IMR-90 (cell line): ENCODE results near the gene SCNM1. TPM values are rescaled to one million over a fixed set of nuclear protein-coding genes. Genes with fewer than 3 reads are reported as not detected.

ENCODE experiments used
- ATAC-seq: fragments of 200-7000 bp; cut with Tn5 transposase; 2 replicates; pipeline ENCODE4 v1.9.1; 2020; ENCODE audit warnings: low read depth, mild to moderate bottlenecking, moderate library complexity
- BruUV-seq: library from RNA; stranded (reverse); fragments of 400-500 nt; replicated peaks from 2 replicates; lab custom pipeline; 2021; lab: Mats Ljungman, UMichigan
- CTCF ChIA-PET: fragments of 300-600 bp; formaldehyde crosslinking; extraction: SDS; loops from one replicate; lab custom pipeline; 2021; ENCODE audit warnings: antibody characterized with exemption; lab: Yijun Ruan, JAX
- POLR2A ChIA-PET: fragments of 300-600 bp; sonication (Branson Sonifier 250); formaldehyde crosslinking; loops from one replicate; lab custom pipeline; 2022; ENCODE audit warnings: antibody characterized with exemption; ENCODE audit not compliant: unreplicated experiment; lab: Charles Lee
- DNase-seq: peaks from one replicate; pipeline ENCODE4 v3.0.0; 2013
- H2AFZ ChIP-seq: replicated peaks from 2 replicates; pipeline ENCODE3; 2013; ENCODE audit warnings: low read length, mild to moderate bottlenecking; ENCODE audit not compliant: poor library complexity
- H2AK5ac ChIP-seq: 2 replicates; pipeline ENCODE4 v1.6.1; 2013; ENCODE audit warnings: low read depth, low read length, inconsistent platforms
- H2AK9ac ChIP-seq: replicated peaks from 2 replicates; pipeline ENCODE3; 2013; ENCODE audit warnings: mild to moderate bottlenecking, low read depth, low read length, moderate library complexity; ENCODE audit not compliant: poor library complexity
- H2BK120ac ChIP-seq: 2 replicates; pipeline ENCODE4 v1.6.1; 2013; ENCODE audit warnings: low read depth, low read length, inconsistent platforms
- H2BK15ac ChIP-seq: 3 replicates; pipeline ENCODE4 v1.6.1; 2013; ENCODE audit warnings: low read depth, low read length, inconsistent platforms
- H2BK20ac ChIP-seq: 2 replicates; pipeline ENCODE4 v1.6.1; 2013; ENCODE audit warnings: low read depth, mild to moderate bottlenecking, inconsistent platforms, low read length, moderate library complexity
- H2BK5ac ChIP-seq: 2 replicates; pipeline ENCODE4 v1.6.1; 2013; ENCODE audit warnings: mild to moderate bottlenecking, low read depth, low read length, inconsistent platforms; ENCODE audit not compliant: poor library complexity, severe bottlenecking
- H3K14ac ChIP-seq: replicated peaks from 2 replicates; pipeline ENCODE4 v1.6.1; 2013; ENCODE audit warnings: low read depth, low read length, inconsistent platforms
- H3K18ac ChIP-seq: 2 replicates; pipeline ENCODE4 v1.6.1; 2013; ENCODE audit warnings: low read depth, low read length, control low read depth
- H3K23ac ChIP-seq: 2 replicates; pipeline ENCODE4 v1.6.1; 2013; ENCODE audit warnings: low read depth, low read length, inconsistent platforms
- H3K27ac ChIP-seq: 2 replicates; pipeline ENCODE4 v1.5.1; 2013; ENCODE audit warnings: mild to moderate bottlenecking, control low read depth, low read length; ENCODE audit not compliant: insufficient read depth
- H3K27me3 ChIP-seq: 2 replicates; pipeline ENCODE4 v1.6.1; 2013; ENCODE audit warnings: low read length; ENCODE audit not compliant: control insufficient read depth, insufficient read depth
- H3K36me3 ChIP-seq: 2 replicates; pipeline ENCODE4 v1.6.1; 2013; ENCODE audit warnings: low read length, mixed read lengths; ENCODE audit not compliant: control insufficient read depth, insufficient read depth
- H3K4ac ChIP-seq: 2 replicates; pipeline ENCODE4 v1.6.1; 2013; ENCODE audit warnings: low read depth, low read length, inconsistent platforms
- H3K4me1 ChIP-seq: 2 replicates; pipeline ENCODE4 v1.6.1; 2013; ENCODE audit warnings: low read length, mixed read lengths; ENCODE audit not compliant: control insufficient read depth, insufficient read depth
- H3K4me2 ChIP-seq: 2 replicates; pipeline ENCODE4 v1.6.1; 2013; ENCODE audit warnings: low read depth, mild to moderate bottlenecking, control low read depth, low read length, moderate library complexity
- H3K4me3 ChIP-seq: 2 replicates; pipeline ENCODE4 v1.5.1; 2013; ENCODE audit warnings: low read depth, mild to moderate bottlenecking, control low read depth, low read length, moderate library complexity; ENCODE audit not compliant: insufficient read depth
- H3K56ac ChIP-seq: 2 replicates; pipeline ENCODE4 v1.6.1; 2013; ENCODE audit warnings: low read length, inconsistent platforms; ENCODE audit not compliant: insufficient read depth; ENCODE audit errors: extremely low read depth
- H3K79me1 ChIP-seq, 2 experiments: 2 replicates each; pipeline ENCODE4 v1.6.1; 2013; ENCODE audit warnings: low read length in 2 of 2, inconsistent platforms in 1 of 2, low read depth in 1 of 2
- H3K9ac ChIP-seq: 2 replicates; pipeline ENCODE4 v1.6.1; 2013; ENCODE audit warnings: low read depth, low read length, control low read depth
- H3K9me1 ChIP-seq: 2 replicates; pipeline ENCODE4 v1.6.1; 2013; ENCODE audit warnings: low read length, inconsistent platforms; ENCODE audit not compliant: insufficient read depth
- H3K9me3 ChIP-seq: 2 replicates; pipeline ENCODE4 v1.6.1; 2013; ENCODE audit warnings: low read length; ENCODE audit not compliant: control insufficient read depth, insufficient read depth
- H4K20me1 ChIP-seq: 2 replicates; pipeline ENCODE4 v1.6.1; 2013; ENCODE audit warnings: low read length, inconsistent platforms; ENCODE audit not compliant: insufficient read depth
- H4K5ac ChIP-seq: 2 replicates; pipeline ENCODE4 v1.6.1; 2013; ENCODE audit warnings: mild to moderate bottlenecking, low read depth, low read length, control low read depth
- H4K8ac ChIP-seq, 2 experiments: 2 replicates each; pipeline ENCODE4 v1.6.1; 2013; ENCODE audit warnings: low read depth in 2 of 2, low read length in 2 of 2, control low read depth in 1 of 2, inconsistent platforms in 1 of 2
- H4K91ac ChIP-seq: 2 replicates; pipeline ENCODE4 v1.6.1; 2013; ENCODE audit warnings: low read depth, low read length, inconsistent platforms; ENCODE audit not compliant: insufficient read depth
- BHLHE40 ChIP-seq: fragments of 150-350 bp; IDR thresholded peaks from 2 replicates; pipeline ENCODE4 v1.6.1; 2016; ENCODE audit warnings: mild to moderate bottlenecking, low read depth, low read length
- CEBPB ChIP-seq: IDR thresholded peaks from 2 replicates; pipeline ENCODE4 v1.6.1; 2012; ENCODE audit warnings: low read depth, low read length, improper control_type of control experiment
- CHD1 ChIP-seq: IDR thresholded peaks from 2 replicates; pipeline ENCODE4 v1.6.1; 2012; ENCODE audit warnings: low read depth, low read length, improper control_type of control experiment
- ELK1 ChIP-seq: fragments of 150-350 bp; IDR thresholded peaks from 2 replicates; pipeline ENCODE4 v1.6.1; 2016; ENCODE audit warnings: low read depth, mild to moderate bottlenecking, low read length, moderate library complexity, borderline replicate concordance
- FOS ChIP-seq: fragments of 150-350 bp; IDR thresholded peaks from 2 replicates; pipeline ENCODE4 v1.6.1; 2016; ENCODE audit warnings: low read depth, low read length
- MAFK ChIP-seq: IDR thresholded peaks from 2 replicates; pipeline ENCODE4 v1.6.1; 2012; ENCODE audit warnings: low read depth, low read length, improper control_type of control experiment
- MAZ ChIP-seq: IDR thresholded peaks from 2 replicates; pipeline ENCODE4 v1.6.1; 2012; ENCODE audit warnings: low read depth, mild to moderate bottlenecking, low read length, improper control_type of control experiment, moderate library complexity, borderline replicate concordance
- MXI1 ChIP-seq: IDR thresholded peaks from 2 replicates; pipeline ENCODE4 v1.6.1; 2012; ENCODE audit warnings: low read depth, mild to moderate bottlenecking, low read length, moderate library complexity, borderline replicate concordance
- NFE2L2 ChIP-seq: fragments of 150-350 bp; IDR thresholded peaks from 2 replicates; pipeline ENCODE4 v1.6.1; 2016; ENCODE audit warnings: low read depth, mild to moderate bottlenecking, low read length
- POLR2A ChIP-seq: IDR thresholded peaks from 2 replicates; pipeline ENCODE4 v1.6.1; 2012; ENCODE audit warnings: mild to moderate bottlenecking, low read depth, low read length
- RAD21 ChIP-seq: IDR thresholded peaks from 2 replicates; pipeline ENCODE4 v1.6.1; 2012; ENCODE audit warnings: low read length, improper control_type of control experiment
- RCOR1 ChIP-seq: IDR thresholded peaks from 2 replicates; pipeline ENCODE4 v1.6.1; 2012; ENCODE audit warnings: mild to moderate bottlenecking, low read length, improper control_type of control experiment; ENCODE audit not compliant: insufficient replicate concordance
- RFX5 ChIP-seq: IDR thresholded peaks from 2 replicates; pipeline ENCODE4 v1.8.0; 2012; ENCODE audit warnings: low read depth, mild to moderate bottlenecking, low read length, moderate library complexity
- SMC3 ChIP-seq: fragments of 150-350 bp; IDR thresholded peaks from 2 replicates; pipeline ENCODE4 v1.6.1; 2016; ENCODE audit warnings: low read depth, mild to moderate bottlenecking, antibody characterized with exemption, low read length, moderate library complexity
- USF2 ChIP-seq: fragments of 150-350 bp; IDR thresholded peaks from 2 replicates; pipeline ENCODE4 v1.6.1; 2017; ENCODE audit warnings: mild to moderate bottlenecking, antibody characterized with exemption, low read length, low read depth
- WGBS, 2 experiments: methylation state at CpG; one replicate each; pipeline versions ENCODE4 v1.1.5 to v1.1.7; 2013; ENCODE audit warnings: missing lambda C conversion rate in 2 of 2; ENCODE audit not compliant: insufficient read length in 1 of 2; ENCODE audit errors: extremely low coverage in 2 of 2; 5-methylcytosine and 5-hydroxymethylcytosine counted together
- dilution Hi-C: fragments of 300-500 bp; cut with HindIII; formaldehyde crosslinking; loops from one replicate; pipeline ENCODE4 v1.14.3; 2018; ENCODE audit warnings: low sequenced_read_pairs; ENCODE audit not compliant: unreplicated experiment
- in situ Hi-C: fragments of 300-500 bp; cut with MboI; formaldehyde crosslinking; loops from 3 replicates; pipeline ENCODE4 v1.14.3; 2019; ENCODE audit warnings: low sequenced_read_pairs, inconsistent platforms, mixed read lengths
- intact Hi-C: fragments of 100-400 bp; cut with micrococcal nuclease; formaldehyde crosslinking; loops from 2 replicates; pipeline ENCODE4 v1.10.0; 2022
- polyA plus RNA-seq, 3 experiments: library from polyadenylated mRNA; depleted of rRNA; stranded (reverse); fragments of >200 nt; gene quantifications; 2 replicates each; pipeline ENCODE4 v1.2.3, GENCODE V29; 2012; ENCODE audit warnings: low replicate concordance in 1 of 3
- total RNA-seq: library from RNA; depleted of rRNA; stranded (reverse); fragments of >200 nt; gene quantifications from 2 replicates; pipeline ENCODE4 v1.2.3, GENCODE V29; 2012
- TF ChIP-seq, protein P1 (sequence below): conservative IDR thresholded peaks from 2 replicates; pipeline ENCODE4 v1.5.1; 2012; ENCODE audit warnings: mild to moderate bottlenecking, low read depth, low read length, improper control_type of control experiment

Gene SCNM1
- total and polyA plus RNA-seq, 2 of the 4 experiments (the other 2 are of a cell fraction): 27.4 to 33.2 TPM

DNA sequence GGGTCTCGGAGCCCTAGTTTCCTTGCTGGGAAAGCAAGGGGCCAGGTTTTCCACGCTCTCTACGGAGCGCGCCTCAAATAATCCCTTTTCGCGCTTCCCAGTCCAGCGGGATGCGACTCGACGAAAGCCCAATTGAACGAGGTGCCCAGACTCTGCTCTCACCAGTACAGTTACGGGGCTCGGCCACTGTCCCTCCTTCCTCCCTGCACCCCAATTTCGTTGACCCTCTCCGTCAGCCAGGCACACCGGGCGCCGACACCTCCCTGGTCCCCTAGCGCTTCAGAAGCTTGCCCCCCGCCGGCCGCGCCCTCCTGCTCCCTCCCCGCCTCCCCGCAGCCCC, 19.9 kb upstream of the SCNM1 start:
- H3K9me1 ChIP-seq: peaks cover 4% of the 10 kb centered on the region; the same call in 1 of the 2 replicates
- H3K9ac ChIP-seq: peak overlapping the region; percentile 79
- peaks cover 5% of the 10 kb centered on the region; the same call in 1 of the 2 replicates for H4K20me1 ChIP-seq
- no peak overlapping the region for H2BK15ac ChIP-seq
- in situ Hi-C loops: no loop called here
- ATAC-seq: peak; percentile 20
- BruUV-seq: no TSS peak
- no peak overlapping the region for H2BK20ac ChIP-seq
- H3K79me1 ChIP-seq: peaks cover 0 to 6% of the 10 kb centered on the region in 2 experiments; a peak in 1 of 4 replicates
- POLR2A ChIA-PET: no interaction called here
- peaks cover 5% of the 10 kb centered on the region for H3K4me1 ChIP-seq
- no peak overlapping the region for H4K91ac ChIP-seq
- no peak overlapping the region; the same call in 1 of the 2 replicates for H3K4ac ChIP-seq
- no peak overlapping the region; a peak in 1 of 4 replicates for H4K8ac ChIP-seq
- CTCF ChIA-PET: no interaction called here
- no peak for DNase-seq
- peak overlapping the region; percentile 61; the same call in 1 of the 2 replicates for H3K14ac ChIP-seq
- H2BK5ac ChIP-seq: no peak overlapping the region
- H3K4me3 ChIP-seq: peak overlapping the region; percentile 77
- H2BK120ac ChIP-seq: no peak overlapping the region
- peak overlapping the region; percentile 87; the same call in 1 of the 2 replicates for H3K23ac ChIP-seq
- TF ChIP-seq FOS (no peak), MAZ (no peak), SMC3 (no peak), MXI1 (no peak), RFX5 (no peak), ELK1 (no peak), MAFK (no peak), CHD1 (no peak), BHLHE40 (no peak), CEBPB (no peak), RAD21 (no peak), NFE2L2 (no peak), USF2 (no peak), RCOR1 (no peak), POLR2A (no peak)
- TF ChIP-seq, protein P1, sequence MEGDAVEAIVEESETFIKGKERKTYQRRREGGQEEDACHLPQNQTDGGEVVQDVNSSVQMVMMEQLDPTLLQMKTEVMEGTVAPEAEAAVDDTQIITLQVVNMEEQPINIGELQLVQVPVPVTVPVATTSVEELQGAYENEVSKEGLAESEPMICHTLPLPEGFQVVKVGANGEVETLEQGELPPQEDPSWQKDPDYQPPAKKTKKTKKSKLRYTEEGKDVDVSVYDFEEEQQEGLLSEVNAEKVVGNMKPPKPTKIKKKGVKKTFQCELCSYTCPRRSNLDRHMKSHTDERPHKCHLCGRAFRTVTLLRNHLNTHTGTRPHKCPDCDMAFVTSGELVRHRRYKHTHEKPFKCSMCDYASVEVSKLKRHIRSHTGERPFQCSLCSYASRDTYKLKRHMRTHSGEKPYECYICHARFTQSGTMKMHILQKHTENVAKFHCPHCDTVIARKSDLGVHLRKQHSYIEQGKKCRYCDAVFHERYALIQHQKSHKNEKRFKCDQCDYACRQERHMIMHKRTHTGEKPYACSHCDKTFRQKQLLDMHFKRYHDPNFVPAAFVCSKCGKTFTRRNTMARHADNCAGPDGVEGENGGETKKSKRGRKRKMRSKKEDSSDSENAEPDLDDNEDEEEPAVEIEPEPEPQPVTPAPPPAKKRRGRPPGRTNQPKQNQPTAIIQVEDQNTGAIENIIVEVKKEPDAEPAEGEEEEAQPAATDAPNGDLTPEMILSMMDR: no peak
- intact Hi-C loops: loop anchor here (5.0 kb wide), 1 partner anchor 74 kb away; the partner anchor contains the start of gene GABPB2
- H3K4me2 ChIP-seq: peak overlapping the region; percentile 91
- peaks cover 2% of the 10 kb centered on the region; the same call in 1 of the 2 replicates for H3K27me3 ChIP-seq
- H3K27ac ChIP-seq: no peak overlapping the region
- H4K5ac ChIP-seq: no peak overlapping the region
- dilution Hi-C loops: no loop called here
- no peaks in the 10 kb centered on the region for H3K9me3 ChIP-seq
- no peak overlapping the region for H2AK5ac ChIP-seq
- H2AFZ ChIP-seq: peak overlapping the region; percentile 91
- no peak overlapping the region for H3K18ac ChIP-seq
- peak overlapping the region; percentile 85 for H2AK9ac ChIP-seq
- no peaks in the 10 kb centered on the region for H3K36me3 ChIP-seq
- WGBS, 2 experiments: 0% methylated on average over 16 of the region's 26 CpGs; no CpG with 5 or more reads in 1 of the 2 experiments
- no peak overlapping the region for H3K56ac ChIP-seq
